Retinal pigment epithelial cell (primary cell): ENCODE measurements around the gene LRRC75A.

Experiments
- DNase-seq: peaks from one replicate; pipeline ENCODE4 v3.0.0-alpha.2; 2010; ENCODE audit warnings: low read depth
- H3K4me3 ChIP-seq: 2 replicates; pipeline ENCODE4 v1.5.1; 2011; ENCODE audit warnings: mild to moderate bottlenecking, low read length, control low read depth, moderate library complexity
- TF ChIP-seq, protein P1 (sequence below): conservative IDR thresholded peaks from 2 replicates; pipeline ENCODE4 v1.5.1; 2011; ENCODE audit warnings: low read depth, low read length, control low read depth, inconsistent platforms

LRRC75A gene

DNA sequence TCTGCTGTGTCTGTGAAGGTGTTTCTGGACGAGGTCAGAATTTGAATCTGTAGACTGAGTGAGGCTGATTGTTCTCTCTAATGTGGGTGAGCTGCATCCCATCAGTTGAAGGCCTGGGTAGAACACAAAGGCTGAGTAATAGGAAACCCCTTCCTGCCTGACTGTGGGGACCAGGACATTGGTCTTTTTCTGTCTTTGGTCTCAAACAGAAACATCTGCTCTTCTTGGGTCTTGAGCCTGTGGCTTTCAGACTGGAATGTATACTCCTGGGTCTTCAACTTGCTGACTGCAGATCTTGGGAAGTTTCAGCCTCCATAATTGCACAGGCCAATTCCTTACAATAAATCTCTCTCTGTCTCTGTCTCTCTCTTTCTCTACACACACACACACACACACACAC, 19.6 kb upstream of the LRRC75A start:
- TF ChIP-seq, protein P1, sequence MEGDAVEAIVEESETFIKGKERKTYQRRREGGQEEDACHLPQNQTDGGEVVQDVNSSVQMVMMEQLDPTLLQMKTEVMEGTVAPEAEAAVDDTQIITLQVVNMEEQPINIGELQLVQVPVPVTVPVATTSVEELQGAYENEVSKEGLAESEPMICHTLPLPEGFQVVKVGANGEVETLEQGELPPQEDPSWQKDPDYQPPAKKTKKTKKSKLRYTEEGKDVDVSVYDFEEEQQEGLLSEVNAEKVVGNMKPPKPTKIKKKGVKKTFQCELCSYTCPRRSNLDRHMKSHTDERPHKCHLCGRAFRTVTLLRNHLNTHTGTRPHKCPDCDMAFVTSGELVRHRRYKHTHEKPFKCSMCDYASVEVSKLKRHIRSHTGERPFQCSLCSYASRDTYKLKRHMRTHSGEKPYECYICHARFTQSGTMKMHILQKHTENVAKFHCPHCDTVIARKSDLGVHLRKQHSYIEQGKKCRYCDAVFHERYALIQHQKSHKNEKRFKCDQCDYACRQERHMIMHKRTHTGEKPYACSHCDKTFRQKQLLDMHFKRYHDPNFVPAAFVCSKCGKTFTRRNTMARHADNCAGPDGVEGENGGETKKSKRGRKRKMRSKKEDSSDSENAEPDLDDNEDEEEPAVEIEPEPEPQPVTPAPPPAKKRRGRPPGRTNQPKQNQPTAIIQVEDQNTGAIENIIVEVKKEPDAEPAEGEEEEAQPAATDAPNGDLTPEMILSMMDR: no peak
- no peak for DNase-seq
- no peak overlapping the region for H3K4me3 ChIP-seq

DNA sequence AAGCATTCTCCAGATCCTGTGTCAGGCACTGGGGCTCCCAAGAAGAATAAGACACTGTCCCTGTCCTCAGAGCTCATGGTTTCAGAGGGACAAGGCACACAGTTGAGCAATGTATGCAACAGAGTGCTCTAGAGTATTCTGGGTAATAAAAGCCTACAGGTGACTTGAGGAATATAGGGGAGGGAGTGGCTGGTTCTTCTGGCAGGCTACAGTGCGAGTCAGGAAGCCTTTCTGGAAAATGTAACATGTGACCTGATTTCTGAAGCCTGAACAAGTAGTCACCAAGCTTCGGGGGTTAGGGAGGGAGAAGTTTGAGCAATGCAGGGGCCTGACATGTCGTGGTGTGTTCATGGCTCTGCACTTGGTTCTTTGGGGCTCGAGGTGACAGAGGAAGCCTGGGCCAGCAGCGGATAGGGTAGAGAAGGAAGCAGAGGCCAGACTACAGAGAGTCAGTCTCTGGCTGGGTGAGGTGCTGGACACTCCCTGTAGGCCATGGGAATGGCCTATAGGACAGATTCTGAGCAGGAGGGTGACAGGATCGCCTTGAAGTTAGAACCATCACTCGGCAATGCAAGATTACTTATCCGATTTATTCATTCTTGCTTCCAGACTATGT, 16.0 kb upstream of the LRRC75A start:
- no peak for DNase-seq
- TF ChIP-seq, protein P1: no peak
- H3K4me3 ChIP-seq: no peak overlapping the region

DNA sequence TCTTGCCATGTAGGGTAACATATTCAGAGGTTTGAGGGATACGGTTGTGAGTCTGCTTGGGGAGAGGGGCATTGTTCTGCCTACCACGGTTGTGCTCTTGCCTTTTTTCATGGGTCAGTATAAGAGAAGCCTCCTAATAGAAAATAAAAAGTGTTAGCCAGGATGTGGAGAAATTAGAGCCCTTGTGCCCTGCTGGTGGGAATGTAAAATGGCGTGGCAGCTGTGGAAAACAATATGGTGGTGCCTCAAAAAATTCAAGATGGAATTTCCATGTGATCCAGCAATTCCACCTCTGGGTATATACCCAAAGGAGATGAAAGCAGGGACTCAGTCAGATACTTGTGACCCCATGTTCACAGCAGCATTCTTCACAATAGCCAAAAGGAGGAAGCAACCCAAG, 14.2 kb upstream of the LRRC75A start:
- no peak for DNase-seq
- TF ChIP-seq, protein P1: peak; percentile 24
- no peak overlapping the region for H3K4me3 ChIP-seq

DNA sequence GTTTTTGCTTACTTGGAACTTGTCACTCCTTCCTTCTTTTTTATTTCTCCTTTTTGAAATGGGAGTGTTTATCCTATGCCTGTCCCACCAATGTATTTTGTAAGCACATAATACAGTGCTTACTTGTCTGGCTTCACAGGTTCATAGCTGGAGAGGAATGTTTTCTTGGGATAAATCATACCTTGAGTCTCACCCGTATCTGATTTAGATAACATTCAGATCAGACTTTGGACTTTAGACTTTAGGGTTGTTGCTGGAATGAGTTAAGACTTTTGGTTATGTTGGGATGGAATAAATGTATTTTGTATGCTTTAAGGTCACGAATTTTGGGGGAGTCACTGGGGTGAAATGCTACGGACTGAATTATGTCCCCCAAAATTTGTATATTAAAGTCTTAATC, 13.0 kb upstream of the LRRC75A start:
- TF ChIP-seq, protein P1: no peak
- no peak for DNase-seq
- H3K4me3 ChIP-seq: no peak overlapping the region

DNA sequence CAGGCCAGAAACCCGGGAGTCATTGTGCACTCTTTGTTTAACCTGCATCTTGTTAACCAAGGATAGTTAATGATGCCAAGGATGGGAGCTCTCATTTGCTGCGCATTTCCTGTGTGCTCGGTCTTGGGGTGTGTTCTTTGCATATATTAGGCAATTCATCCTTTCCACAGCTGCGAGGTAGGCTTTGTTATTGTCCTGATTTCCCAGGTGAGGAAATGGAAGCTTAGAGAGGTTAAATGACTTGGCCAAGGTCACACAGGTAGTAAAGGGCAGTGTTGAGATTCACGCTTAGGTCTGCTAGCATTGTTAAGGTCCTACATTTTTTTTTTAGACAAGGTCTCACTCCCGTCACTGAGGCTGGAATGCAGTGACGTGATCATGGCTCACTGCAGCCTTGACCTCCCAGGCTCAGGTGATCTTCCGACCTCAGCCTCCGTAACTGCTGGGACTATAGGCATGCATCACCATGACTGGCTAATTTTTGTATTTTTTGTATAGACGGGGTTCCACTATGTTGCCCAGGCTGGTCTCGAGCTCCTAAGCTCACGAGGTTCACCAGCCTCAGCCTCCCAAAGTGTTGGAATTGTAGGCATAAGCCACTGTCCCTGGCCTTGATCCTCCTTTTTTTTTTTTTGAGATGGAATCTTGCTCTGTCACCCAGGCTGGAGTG, 5.0 kb upstream of the LRRC75A start:
- TF ChIP-seq, protein P1: no peak
- DNase-seq: no peak
- no peak overlapping the region for H3K4me3 ChIP-seq

DNA sequence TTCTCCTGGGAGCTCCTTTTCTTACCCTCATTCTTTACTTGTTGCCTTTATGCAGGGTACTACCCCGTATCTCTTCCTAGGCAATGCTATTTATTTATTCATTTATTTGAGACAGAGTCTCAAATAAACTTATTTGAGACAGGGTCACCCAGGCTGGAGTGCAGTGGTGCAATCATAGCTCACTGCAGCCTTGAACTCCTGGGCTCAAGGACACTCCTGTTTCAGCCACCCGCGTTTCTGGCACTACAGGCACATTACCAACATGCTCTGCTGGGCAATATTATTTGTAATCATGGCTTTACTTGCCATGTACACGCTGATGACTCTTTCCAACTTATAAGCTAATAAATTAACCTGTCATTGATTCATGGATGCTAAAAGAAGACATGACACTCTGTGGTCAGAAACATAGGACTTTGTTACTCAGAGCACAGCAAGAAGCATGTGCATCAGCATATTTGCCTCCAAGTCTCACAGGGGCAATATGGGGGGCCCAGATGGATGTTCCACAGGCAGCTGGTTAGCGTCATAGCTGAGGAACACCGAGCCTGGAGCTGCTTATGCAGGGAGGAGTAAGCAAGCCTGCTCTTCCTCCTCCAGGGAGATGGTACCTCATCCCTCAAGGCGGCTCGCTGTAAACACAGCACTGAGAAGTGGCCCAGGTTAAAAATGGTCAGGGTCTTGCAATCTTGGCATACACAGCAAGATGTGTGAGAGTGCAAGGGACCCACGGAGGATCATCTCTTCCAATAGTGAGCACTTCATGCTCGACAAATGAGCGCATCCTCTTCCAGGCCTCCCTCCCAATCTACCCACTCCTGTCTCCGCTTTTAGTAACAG, 4.2 kb upstream of the LRRC75A start:
- no peak for DNase-seq
- TF ChIP-seq, protein P1: no peak
- H3K4me3 ChIP-seq: no peak overlapping the region
